GM12873 (cell line): Measurements from ENCODE around the gene RANGAP1.

Source experiments
- TF ChIP-seq, protein P1 (sequence below): IDR thresholded peaks from 2 replicates; pipeline ENCODE4 v1.5.1; 2012; ENCODE audit warnings: low read depth, mild to moderate bottlenecking, moderate library complexity, low read length, control low read depth; ENCODE audit not compliant: insufficient read depth; ENCODE audit errors: missing control alignments

RANGAP1 gene, protein sequence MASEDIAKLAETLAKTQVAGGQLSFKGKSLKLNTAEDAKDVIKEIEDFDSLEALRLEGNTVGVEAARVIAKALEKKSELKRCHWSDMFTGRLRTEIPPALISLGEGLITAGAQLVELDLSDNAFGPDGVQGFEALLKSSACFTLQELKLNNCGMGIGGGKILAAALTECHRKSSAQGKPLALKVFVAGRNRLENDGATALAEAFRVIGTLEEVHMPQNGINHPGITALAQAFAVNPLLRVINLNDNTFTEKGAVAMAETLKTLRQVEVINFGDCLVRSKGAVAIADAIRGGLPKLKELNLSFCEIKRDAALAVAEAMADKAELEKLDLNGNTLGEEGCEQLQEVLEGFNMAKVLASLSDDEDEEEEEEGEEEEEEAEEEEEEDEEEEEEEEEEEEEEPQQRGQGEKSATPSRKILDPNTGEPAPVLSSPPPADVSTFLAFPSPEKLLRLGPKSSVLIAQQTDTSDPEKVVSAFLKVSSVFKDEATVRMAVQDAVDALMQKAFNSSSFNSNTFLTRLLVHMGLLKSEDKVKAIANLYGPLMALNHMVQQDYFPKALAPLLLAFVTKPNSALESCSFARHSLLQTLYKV

DNA sequence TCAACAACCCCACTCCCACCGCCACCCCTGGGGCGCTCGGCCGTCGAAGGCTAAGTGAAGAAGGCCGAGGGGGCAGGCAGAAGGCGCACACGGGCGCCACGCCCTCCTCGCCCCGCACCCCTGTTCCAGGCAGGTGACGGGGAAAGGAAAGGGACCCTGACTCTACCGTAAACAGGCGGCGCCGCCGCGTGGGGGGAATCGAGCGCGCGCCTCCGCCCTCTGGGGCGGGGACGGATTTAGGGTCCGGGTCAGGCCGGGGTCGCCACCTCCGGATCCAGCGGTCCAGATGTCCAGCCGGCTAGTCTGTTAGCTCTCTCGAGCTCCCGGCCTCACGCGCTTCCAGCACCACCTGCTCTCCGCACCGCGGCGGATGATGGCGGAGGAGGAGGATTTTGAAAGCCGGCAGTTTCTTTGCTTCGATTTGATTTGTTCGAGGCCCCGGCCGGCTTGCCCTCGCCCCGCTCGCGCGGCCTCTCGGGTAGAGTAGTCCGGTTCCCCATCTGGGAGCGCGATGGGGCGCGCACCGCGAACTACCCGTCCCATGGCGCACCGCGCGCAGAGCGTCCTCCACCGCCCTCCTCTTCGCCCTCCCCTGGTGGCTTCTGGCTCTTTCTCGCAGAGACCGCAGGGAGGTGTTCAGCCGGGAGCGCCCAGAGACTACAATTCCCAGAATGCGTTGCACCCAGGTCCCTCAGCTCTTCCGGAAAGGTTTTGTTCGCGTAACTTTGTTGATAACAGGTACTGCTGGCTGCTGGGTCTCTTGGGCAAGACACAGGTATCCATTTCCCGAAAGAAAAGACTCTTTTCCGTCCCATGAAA is at the start of gene RANGAP1:
Gene RANGAP1, minus strand, starts transcription at position 368 of the 819 bp plus-strand sequence. CDS start 5,143 bp downstream, outside the sequence.
- TF ChIP-seq, protein P1, sequence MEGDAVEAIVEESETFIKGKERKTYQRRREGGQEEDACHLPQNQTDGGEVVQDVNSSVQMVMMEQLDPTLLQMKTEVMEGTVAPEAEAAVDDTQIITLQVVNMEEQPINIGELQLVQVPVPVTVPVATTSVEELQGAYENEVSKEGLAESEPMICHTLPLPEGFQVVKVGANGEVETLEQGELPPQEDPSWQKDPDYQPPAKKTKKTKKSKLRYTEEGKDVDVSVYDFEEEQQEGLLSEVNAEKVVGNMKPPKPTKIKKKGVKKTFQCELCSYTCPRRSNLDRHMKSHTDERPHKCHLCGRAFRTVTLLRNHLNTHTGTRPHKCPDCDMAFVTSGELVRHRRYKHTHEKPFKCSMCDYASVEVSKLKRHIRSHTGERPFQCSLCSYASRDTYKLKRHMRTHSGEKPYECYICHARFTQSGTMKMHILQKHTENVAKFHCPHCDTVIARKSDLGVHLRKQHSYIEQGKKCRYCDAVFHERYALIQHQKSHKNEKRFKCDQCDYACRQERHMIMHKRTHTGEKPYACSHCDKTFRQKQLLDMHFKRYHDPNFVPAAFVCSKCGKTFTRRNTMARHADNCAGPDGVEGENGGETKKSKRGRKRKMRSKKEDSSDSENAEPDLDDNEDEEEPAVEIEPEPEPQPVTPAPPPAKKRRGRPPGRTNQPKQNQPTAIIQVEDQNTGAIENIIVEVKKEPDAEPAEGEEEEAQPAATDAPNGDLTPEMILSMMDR: peak; percentile 24

DNA sequence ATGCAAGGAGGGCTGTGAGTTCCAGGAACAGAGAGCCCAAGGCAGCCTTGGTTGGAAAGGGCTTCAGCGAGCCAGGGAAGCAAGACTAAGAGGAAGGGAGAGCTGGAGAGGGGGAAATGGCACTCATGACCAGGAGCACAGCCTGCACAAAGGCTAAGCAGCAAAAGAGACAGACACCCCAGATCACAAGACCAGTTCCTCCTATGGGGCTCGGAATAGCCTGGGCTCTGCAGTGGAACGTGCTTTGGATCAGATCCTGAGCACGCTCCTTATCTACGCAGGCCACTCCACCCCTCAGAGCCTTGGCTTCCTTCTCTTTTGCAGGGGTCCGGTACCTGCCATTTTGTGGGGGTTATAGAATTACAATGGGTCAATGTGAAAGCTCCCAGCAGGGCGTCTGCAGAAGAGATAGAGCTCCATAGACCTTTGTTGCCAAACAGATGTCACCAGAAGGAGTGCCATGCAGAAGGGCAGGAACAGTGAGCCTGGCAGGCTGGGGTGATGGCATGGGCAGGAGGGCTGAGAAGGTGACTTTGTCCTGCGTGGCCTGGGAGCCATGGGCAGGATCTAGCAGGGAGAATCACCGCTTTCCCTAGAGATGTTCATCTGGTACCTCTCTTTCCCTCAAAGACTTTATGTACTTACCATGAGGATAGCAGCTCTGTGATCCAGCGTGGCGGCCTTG is 49.1 kb upstream of the RANGAP1 start:
- TF ChIP-seq, protein P1: no peak

DNA sequence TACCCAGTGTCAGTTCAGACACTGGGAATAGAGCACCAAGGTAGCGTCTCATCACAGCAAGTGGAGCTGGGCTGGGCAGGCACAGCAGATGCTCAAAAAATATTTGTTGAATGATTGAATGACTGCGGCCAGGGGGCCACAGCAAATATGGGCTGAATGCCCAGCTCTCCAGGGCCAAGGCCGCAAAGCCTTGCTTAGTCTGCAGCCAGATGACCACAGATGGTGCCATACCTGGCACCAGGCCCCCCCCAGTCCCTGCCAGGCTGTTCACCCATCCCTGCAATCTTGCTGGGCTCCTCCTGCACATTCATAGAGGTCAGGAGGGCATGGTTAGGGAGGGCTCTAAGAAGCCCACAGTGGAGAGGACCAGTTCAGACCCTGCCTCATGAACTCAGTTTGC is 48.2 kb upstream of the RANGAP1 start:
- TF ChIP-seq, protein P1: no peak

DNA sequence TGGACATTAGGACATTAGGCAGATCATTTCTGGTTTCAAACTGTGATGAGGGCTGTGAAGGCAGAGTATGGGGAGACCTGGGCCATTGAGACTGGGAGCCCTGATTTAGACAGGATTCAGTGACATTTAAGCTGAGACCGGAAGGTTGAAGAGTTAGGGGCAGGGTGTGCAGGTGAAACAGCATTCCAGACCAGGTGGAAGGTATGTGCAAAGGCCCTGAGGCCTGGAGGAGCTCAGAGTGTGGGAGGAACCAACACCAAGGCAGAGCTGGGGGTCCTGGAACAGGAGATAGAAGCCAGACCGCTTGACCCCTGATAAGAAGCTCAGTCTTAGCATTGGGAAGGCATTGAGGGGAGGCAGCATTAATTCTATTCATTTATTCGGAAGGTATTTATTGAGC is 47.8 kb upstream of the RANGAP1 start:
- TF ChIP-seq, protein P1: no peak

DNA sequence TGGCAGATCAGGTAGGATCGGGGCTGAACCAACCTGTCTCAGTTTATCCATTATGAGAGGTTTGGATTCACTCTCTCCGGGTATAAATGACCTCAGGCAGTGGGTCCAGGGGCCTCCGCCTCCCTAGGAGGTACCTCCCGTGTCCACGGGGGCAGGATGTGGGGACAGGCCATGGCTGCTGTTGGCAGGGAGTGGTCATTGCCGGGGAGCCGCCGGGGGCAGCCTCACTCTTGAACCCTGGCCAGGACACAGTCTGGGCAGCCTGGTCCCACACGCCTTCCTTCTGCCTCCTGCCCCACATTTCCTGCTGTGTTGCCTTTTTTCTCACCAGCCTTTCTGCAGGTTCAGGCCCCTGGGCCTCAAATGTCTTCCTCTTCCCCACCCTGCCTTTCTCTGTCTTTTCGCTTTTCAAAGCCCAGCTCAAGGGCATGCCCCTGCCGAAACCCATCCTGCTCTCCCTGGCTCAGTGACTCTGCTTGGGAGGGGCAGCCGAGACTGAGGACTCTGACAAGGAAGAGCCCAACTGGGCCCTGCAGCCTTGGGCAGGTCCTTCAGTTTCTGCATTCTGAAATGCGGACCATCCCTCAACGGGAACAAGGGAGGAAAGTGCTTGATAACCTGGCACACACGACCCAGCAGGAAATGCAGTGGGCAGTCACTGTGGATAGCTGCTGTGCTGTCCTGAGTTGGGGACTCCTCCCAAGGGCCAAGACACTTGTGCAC is 46.4 kb upstream of the RANGAP1 start:
- TF ChIP-seq, protein P1: no peak

GRCh38 chr22:41330169-41330568 is 44.2 kb upstream of the RANGAP1 start:
- TF ChIP-seq, protein P1: no peak
